ENCODE results near the gene ARFGAP3.

ARFGAP3 gene

GRCh38 chr22:42814616-42815015 is 42.5 kb downstream of the ARFGAP3 start:
- no peak for DNase-seq

- no peak for DNase-seq
These were observed 42.9 kb downstream of the ARFGAP3 start for GRCh38 chr22:42814215-42814614.

DNA sequence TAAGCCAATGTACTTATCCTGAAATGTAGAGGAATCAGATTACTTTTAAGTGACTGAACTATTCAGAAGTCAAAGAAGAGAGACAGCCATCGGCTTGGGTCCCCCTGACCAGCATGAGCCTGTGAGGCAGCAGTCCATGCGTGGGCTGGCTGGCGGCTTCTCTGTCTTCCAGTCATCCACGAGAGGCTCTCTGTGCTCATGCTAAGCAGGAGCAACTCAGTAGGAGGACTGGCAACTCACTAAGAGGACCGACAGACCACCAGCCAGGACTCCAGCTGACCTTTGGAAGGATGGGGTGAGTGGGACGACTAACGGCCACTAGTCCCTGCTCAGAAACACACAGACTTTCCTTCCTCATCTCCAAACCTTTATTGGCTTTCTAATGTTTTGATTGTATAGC is 43.6 kb downstream of the ARFGAP3 start:
- no peak for DNase-seq

GRCh38 chr22:42811459-42811858 is 45.6 kb downstream of the ARFGAP3 start:
- DNase-seq: no peak

GRCh38 chr22:42808521-42808920 is 48.6 kb downstream of the ARFGAP3 start:
- no peak for DNase-seq

DNA sequence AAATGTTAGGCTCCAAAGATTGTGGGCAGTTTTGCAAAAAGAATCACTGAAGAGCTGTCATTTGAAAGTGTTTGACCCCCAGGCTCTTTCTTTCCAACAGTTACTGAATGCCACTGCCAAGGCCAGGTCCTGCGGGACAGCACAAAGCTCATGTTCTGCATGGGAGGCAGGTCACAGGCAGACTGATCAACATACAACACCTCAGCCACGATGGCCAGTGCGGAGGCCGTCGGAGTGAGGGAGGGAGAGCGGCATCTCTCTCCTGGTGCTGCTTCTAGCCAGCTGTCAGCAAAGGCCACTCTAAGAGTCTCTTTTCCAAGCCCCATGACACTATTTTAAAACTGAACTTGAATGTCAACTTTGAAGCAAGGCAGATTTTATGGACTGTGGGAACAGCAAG is 49.9 kb downstream of the ARFGAP3 start:
- no peak for DNase-seq

- no peak for DNase-seq
These were observed 50.9 kb downstream of the ARFGAP3 start for GRCh38 chr22:42805998-42806830.

GRCh38 chr22:42805016-42805997 is 51.8 kb downstream of the ARFGAP3 start:
- no peak for DNase-seq

- DNase-seq: no peak
These were observed 53.7 kb downstream of the ARFGAP3 start for GRCh38 chr22:42803389-42803788.

GRCh38 chr22:42801252-42802080 is 55.6 kb downstream of the ARFGAP3 start:
- no peak for DNase-seq

DNA sequence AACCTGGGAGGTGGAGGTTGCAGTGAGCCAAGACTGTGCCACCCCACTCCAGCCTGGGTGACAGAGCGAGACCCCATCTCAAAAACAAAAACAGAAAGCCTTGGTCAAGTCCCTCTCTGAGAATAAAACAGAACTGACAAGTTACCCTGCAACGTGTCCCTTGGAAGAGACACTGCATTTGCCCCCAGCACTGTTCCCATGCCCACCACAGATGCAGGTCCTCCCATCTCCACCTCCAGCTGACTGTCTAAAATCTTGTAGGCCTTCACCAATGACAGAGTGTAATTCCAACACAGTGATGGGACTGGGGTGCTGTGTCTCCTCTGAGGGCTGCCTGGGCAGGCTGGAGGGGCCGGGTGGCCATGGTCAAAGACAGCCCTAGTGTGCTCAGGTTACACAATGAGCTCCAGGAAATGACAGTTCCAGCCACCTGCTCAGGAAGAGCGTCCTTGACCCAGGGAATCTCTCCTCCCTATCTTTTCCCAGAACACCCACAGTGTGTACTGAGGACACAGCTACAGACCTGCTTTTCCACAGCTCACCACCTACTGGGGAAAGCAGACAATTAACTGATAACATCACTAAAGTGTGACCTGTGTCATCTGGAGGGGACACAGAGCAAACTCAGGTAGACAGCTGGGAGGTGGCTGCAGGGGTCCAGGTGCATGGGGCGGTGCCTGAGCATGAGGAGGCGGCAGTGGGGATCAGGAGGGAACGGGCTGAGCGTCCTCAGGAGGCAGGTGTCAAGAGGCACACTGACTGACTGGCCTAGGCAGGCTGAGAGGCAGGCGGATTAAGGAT is 56.4 kb downstream of the ARFGAP3 start:
- peak; percentile 24 to 28 for DNase-seq

DNA sequence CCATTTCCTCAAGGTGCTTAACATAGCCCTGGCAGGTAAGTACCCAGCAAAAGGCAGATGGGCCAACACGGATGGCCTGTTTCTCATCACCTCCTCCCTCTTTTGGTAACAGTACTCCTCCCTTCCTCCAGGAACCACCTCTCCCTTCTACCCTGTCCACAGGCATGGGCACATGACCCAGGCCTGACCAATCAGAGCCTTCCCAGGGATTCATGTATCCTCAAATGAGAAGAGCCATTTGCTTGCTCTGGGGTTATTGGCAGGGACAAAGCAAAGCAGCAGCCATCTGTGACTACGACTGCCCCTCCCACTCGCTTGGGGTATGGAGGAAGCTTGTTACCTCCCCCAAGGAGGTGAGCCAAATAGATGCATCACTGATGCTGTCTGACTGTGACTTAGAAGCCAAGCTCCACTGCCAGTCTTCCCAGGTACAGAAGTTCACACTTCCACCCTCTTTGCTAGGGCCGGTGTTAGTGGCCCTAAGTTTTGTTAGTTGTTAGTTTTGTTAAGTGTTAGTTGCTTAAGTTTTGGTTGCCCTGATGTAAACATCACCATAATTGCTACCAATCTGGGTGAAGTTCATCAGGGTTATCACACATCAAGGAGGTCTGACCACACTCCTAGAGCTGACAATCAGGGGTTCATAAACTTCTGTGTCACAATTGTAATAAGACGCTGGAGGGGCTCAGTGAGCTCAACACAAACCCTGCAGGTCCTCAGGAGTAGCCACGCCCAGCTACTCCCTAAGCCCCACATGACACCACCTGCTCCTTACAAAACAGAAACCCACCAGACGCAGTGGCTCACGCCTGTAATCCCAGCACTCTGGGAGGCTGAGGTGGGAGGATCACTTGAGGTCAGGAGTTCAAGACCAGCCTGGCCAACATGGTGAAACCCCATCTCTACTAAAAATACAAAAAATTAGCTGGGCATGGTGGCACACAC is 57.3 kb downstream of the ARFGAP3 start:
- no peak for DNase-seq

GRCh38 chr22:42799061-42799460 is 58.0 kb downstream of the ARFGAP3 start:
- no peak for DNase-seq

- DNase-seq: no peak
These were observed 60.1 kb downstream of the ARFGAP3 start for GRCh38 chr22:42797011-42797410.

DNA sequence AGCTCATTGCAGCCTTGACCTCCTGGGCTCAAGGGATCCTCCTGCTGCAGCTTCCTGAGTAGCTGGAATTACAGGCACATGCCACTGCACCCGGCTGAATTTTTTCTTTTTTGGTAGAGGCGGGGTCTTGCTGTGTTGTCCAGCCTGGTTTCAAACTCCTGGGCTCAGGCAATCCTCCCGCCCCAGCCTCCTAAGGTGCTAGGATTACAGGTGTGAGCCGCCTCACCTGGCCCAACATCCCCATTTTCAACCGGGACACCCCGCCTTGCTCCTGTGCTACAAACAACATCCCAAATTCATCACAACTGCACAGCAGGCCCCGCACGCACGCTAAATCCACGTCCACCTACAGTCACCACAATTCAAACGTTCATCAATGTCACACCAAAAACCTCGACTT is 61.0 kb downstream of the ARFGAP3 start:
- DNase-seq: no peak

- DNase-seq: no peak
These were observed 62.2 kb downstream of the ARFGAP3 start for GRCh38 chr22:42794551-42795510.

- DNase-seq: no peak
These were observed 63.1 kb downstream of the ARFGAP3 start for GRCh38 chr22:42793848-42794405.

DNA sequence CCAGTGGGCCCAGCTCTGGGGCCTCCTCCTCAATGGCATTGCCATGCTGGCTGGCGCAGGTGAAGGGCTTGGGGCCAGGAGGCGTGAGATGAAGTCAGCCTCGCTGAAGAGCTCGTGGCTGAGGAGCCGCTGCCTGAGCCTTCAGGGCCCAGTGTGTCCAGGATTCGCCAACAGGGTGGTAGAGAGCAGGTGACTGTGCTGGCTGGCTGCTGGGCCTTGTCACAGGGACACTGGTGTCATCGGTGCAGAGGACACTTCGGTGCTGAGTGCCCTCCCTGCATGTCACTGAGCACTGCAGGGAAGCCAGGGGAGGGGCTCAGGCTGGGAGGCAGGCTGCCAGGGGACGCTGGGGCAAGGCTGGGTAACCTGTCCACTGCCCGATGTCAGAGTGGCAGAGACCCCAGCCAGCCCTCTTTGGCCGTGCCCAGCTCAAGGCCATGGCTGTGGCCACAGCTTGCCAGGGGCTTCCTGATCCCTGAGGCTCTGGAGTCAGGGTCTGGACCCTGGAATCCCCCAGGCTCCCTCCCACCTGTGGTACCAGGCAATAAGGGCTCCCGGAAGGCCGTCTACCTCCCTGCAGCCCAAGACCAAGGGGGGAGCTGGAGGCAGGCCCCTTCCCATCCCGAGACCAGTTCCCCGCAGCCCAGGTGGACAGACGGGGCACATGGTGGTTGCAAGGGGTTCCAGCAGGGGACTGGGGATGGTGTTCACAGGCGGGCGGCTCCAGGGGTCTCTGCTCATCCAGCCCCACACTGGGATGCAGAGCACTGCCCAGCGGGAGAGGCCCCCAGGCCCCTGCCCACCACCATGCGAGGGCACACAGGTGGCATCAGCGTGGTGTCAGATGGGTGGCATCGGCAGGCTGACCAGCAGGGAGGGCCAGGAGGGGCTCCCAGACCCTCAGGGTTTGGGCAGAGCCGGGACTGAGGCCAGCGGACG is 63.9 kb downstream of the ARFGAP3 start:
- no peak for DNase-seq
